Adipocyte (in vitro differentiated cells): ENCODE results near the gene PROSER3.
A peak's percentile ranks its signal among the peaks of the same experiment; 100 is the strongest.

Experiments used
- DNase-seq: peaks from one replicate; pipeline ENCODE4 v3.0.0-alpha.2; 2015; ENCODE audit warnings: low read depth
- H3K27me3 ChIP-seq: replicated peaks from 2 replicates; pipeline ENCODE4 v1.7.0; 2013; ENCODE audit warnings: mild to moderate bottlenecking, low read length, moderate library complexity; ENCODE audit not compliant: control insufficient read depth, insufficient read depth
- H3K36me3 ChIP-seq: 2 replicates; pipeline ENCODE4 v1.7.0; 2013; ENCODE audit warnings: low read length, mild to moderate bottlenecking, moderate library complexity; ENCODE audit not compliant: control insufficient read depth, insufficient read depth, severe bottlenecking
- H3K4me1 ChIP-seq: 2 replicates; pipeline ENCODE4 v1.7.0; 2013; ENCODE audit warnings: mild to moderate bottlenecking, low read length, moderate library complexity; ENCODE audit not compliant: control insufficient read depth, insufficient read depth
- H3K4me3 ChIP-seq: 2 replicates; pipeline ENCODE4 v1.7.0; 2013; ENCODE audit warnings: mild to moderate bottlenecking, low read length, moderate library complexity
- H3K9ac ChIP-seq: 2 replicates; pipeline ENCODE4 v1.7.0; 2013; ENCODE audit warnings: mild to moderate bottlenecking, low read length, moderate library complexity
- H3K9me3 ChIP-seq: 2 replicates; pipeline ENCODE4 v1.7.0; 2013; ENCODE audit warnings: mild to moderate bottlenecking, low read length, moderate library complexity; ENCODE audit not compliant: control insufficient read depth

The PROSER3 gene

GRCh38 chr19:35750167-35750566, 7.8 kb upstream of the PROSER3 start:
- peaks cover 25% of the 10 kb centered on the region for H3K36me3 ChIP-seq
- no peaks in the 10 kb centered on the region for H3K27me3 ChIP-seq
- no peaks in the 10 kb centered on the region for H3K9me3 ChIP-seq
- no peak overlapping the region for H3K9ac ChIP-seq
- no peak overlapping the region for H3K4me3 ChIP-seq
- no peak for DNase-seq
- H3K4me1 ChIP-seq = peaks cover 31% of the 10 kb centered on the region

DNA sequence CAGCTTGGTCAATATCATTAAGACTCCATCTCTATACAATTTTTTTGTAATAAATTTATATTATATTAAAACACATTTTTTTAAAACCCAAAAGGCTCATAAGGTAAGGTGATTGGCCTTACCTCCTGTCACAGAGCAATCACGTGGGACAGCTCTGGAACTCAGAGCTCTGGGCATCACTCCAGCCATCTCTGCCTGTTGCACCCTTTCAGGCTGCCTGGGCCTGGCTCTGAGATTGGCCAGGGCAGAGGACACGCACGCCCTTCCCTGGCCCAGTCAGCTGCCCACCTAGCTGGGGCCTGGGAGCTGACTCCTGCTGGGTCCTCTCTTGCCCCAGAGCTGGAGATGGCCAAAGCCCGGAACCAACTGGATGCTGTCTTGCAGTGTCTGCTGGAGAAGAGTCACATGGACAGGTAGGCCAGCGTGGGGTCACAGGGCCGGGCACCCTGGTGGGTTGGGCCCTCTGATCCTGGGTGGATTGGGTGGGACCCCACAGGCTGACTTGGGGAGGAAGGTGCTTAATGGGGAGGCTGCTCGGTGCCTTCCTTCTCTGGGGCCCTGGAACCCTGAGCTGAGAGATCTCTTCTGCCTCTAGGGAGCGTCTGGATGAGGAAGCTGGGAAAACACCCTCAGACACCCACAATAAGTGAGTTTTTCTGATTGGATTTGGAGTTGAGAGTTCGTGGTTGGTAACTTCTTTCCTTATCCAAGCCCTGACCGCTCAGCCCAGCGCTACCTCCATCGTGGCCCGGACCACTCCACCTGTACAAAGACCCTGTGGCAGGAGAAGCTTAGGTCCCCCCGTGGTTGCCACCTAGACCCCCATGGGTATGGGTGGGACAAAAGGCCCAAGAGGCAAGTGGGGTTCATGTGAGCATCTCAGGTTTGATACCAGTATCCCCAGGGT, 5.9 kb upstream of the PROSER3 start:
- no peaks in the 10 kb centered on the region for H3K9me3 ChIP-seq
- peaks cover 25% of the 10 kb centered on the region for H3K36me3 ChIP-seq
- H3K9ac ChIP-seq = no peak overlapping the region
- DNase-seq = no peak
- H3K4me1 ChIP-seq = peaks cover 24% of the 10 kb centered on the region
- H3K27me3 ChIP-seq = no peaks in the 10 kb centered on the region
- no peak overlapping the region for H3K4me3 ChIP-seq

- Histone ChIP-seq H3K36me3 (peaks cover 25% of the 10 kb centered on the region), H3K27me3 (no peaks in the 10 kb centered on the region), H3K9me3 (no peaks in the 10 kb centered on the region), H3K4me3 (no peak overlapping the region), H3K4me1 (peaks cover 26% of the 10 kb centered on the region), H3K9ac (peak overlapping the region; percentile 100)
- no peak for DNase-seq
Measured at GRCh38 chr19:35752746-35753350, 5.1 kb upstream of the PROSER3 start.

DNA sequence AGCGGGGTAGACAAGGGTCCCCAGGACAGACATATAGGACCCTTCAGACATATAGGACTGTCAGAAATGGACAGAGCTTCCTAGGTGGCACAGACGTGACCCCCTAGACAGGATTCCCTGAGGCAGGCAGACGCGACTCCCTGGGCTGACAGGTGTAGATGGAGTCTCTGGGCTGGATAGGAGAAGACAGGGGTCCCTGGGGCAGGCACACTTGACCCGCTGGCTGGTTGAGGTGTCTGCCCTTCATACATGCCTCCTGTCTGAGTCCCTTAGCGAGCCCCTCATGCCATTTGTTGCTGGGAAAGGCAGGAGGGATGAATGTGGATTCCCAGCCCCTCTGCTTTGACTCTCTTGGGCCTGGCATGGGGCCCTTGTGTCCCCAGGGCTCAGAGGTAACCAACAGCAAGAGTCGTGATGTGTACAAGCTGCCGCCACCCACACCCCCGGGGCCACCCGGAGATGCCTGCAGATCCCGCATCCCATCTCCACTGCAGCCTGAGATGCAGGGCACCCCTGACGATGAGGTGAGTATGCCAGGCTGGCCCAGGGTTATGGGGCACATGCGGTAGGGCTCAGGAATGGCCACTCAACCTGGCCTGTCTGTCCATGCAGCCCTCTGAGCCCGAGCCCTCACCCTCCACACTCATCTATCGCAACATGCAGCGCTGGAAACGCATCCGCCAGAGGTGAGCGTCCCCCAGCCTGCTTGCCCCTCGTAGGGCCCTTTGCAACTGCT, 4.2 kb upstream of the PROSER3 start:
- peaks cover 25% of the 10 kb centered on the region for H3K4me1 ChIP-seq
- H3K36me3 ChIP-seq = peaks cover 25% of the 10 kb centered on the region
- peak overlapping the region; percentile 100 for H3K9ac ChIP-seq
- H3K9me3 ChIP-seq = no peaks in the 10 kb centered on the region
- H3K27me3 ChIP-seq = no peaks in the 10 kb centered on the region
- no peak for DNase-seq
- H3K4me3 ChIP-seq = no peak overlapping the region

- Histone ChIP-seq H3K4me3 (peak overlapping the region; percentile 98), H3K9me3 (no peaks in the 10 kb centered on the region), H3K27me3 (no peaks in the 10 kb centered on the region), H3K9ac (peak overlapping the region; percentile 100), H3K36me3 (peaks cover 25% of the 10 kb centered on the region), H3K4me1 (peaks cover 27% of the 10 kb centered on the region)
- DNase-seq = no peak
Measured at GRCh38 chr19:35754370-35755130, 3.4 kb upstream of the PROSER3 start.

DNA sequence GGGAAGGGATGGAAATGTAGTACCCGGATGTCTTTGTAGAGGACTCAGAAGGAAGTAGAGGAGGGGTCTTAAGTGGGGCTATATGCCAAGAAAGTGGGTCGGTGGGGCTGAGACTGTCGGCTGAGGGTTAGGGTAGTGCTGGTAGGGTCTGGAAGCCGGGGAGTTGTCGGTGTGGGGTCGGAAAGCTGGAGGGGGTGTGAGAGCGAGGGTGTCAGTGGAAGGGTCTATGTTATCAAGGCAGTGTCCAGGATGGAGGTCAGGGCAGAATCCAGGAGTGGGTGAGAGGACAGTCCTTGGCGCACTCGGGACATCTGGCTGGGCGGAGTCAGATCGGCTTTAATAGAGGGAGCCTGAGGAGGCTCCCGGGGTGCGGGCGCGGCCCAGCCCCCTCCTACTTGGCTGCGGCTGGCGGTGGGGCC, 2.8 kb upstream of the PROSER3 start:
- H3K27me3 ChIP-seq = no peaks in the 10 kb centered on the region
- peak overlapping the region; percentile 100 for H3K9ac ChIP-seq
- no peaks in the 10 kb centered on the region for H3K9me3 ChIP-seq
- H3K4me1 ChIP-seq = peaks cover 27% of the 10 kb centered on the region
- H3K36me3 ChIP-seq = peaks cover 25% of the 10 kb centered on the region
- DNase-seq = no peak
- peak overlapping the region; percentile 98 for H3K4me3 ChIP-seq

DNA sequence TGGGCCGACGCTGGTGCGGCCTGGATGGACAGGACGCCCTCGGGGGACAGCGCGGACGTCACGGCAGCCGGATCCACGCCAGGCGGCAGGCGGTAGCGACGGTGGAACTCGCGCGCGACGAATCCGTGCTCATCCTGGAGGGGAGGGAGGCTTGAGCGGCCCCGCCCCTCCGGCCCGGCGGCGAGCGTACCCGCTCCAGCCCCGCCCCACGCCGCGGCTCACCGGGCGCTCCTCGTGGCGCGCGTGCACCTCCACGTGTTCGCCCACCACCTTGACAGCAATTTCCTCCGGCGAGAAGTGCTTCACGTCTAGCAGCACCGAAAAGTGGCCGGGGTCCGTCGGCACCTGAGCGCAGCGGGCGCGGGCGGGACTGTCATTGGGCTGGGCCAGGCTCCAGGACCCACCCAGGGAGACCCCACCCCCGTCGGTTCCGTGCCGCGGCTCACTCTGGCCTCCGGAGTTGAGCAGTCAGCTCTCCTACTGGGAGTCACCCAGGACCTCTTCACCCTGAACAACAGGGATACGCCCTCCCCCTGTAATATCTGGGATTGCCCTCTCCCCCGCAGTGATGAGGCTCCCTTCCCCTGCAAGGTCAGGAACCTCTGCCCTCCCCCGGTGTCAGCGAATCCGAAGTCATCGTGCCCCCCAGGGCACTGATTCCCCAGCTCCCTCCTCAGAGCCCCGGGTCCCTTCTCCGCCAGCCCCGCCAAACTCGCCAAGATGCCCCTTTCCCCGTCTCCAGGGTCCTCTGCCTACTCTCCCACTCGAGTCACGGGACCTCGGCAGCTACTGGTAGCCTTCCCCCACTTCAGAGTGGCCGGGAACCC, 2.2 kb upstream of the PROSER3 start:
- peaks cover 27% of the 10 kb centered on the region for H3K4me1 ChIP-seq
- H3K27me3 ChIP-seq = no peaks in the 10 kb centered on the region
- H3K9me3 ChIP-seq = no peaks in the 10 kb centered on the region
- peaks cover 25% of the 10 kb centered on the region for H3K36me3 ChIP-seq
- peak overlapping the region; percentile 98 for H3K4me3 ChIP-seq
- H3K9ac ChIP-seq = peak overlapping the region; percentile 100
- DNase-seq = no peak

- peaks cover 25% of the 10 kb centered on the region for H3K36me3 ChIP-seq
- H3K9ac ChIP-seq = peak within 1 kb of the TSS; percentile 100
- H3K4me3 ChIP-seq = peak within 1 kb of the TSS; percentile 98
- H3K4me1 ChIP-seq = peaks cover 30% of the 10 kb centered on the region
- H3K9me3 ChIP-seq = no peaks in the 10 kb centered on the region
- no peaks in the 10 kb centered on the region for H3K27me3 ChIP-seq
- peak; percentile 25 for DNase-seq
Measured at GRCh38 chr19:35756377-35757230, 1.4 kb upstream of the PROSER3 start, which contains the start of gene HSPB6. Gene HSPB6 (minus strand): TSS chr19:35757029. CDS start chr19:35757008, 21 bp downstream.

DNA sequence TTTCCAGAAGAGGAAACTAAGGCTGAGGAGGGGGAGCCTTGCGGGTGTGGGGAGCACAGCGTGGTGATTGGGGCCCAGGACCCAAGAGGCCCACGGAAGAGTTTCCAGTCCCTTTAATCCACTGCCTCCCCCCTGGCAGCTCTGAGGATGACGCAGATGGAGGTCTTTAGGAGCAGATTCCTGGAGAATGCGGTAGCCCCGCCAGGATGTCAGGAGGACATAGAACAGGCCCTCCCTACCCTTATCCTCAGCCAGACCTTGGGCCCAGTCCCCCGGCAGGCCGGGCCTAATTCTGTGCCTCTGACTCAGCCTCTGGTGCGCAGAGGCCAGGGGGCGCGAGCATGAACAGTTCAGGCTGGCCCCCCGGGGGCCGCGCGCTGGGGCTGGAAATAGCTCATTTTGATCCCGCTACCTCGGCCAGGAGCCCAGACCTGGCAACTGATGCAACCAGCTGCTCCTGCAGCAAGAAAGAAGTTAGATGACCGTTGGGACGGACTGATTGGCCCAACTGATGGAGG, 686 bp upstream of the PROSER3 start:
- Histone ChIP-seq H3K27me3 (no peaks in the 10 kb centered on the region), H3K36me3 (peaks cover 26% of the 10 kb centered on the region)

More for the DNA sequence above, 686 bp upstream of the PROSER3 start:
- DNase-seq = peak; percentile 95
- Histone ChIP-seq H3K4me3 (peak overlapping the region; percentile 98), H3K9me3 (no peaks in the 10 kb centered on the region), H3K4me1 (peaks cover 30% of the 10 kb centered on the region), H3K9ac (peak overlapping the region; percentile 100)
